KMS-11 (cell line): Measurements from ENCODE around the gene ST7.
"Not testable (repeated sequence)": the region's sequence is repeated elsewhere in the genome, so short reads cannot be mapped to it uniquely, and the experiment has no call there.

Source experiments
- H2AFZ ChIP-seq: fragments of 200-600 bp; sonication (generic); 2 replicates; pipeline ENCODE4 v1.6.1; 2016; ENCODE audit warnings: antibody characterized with exemption, mixed run types, low read depth
- H3K27ac ChIP-seq: fragments of 200-600 bp; sonication (generic); 2 replicates; pipeline ENCODE4 v1.6.1; 2016; ENCODE audit warnings: mild to moderate bottlenecking, mixed run types
- H3K27me3 ChIP-seq: fragments of 200-600 bp; sonication (generic); 2 replicates; pipeline ENCODE4 v1.6.1; 2017; ENCODE audit warnings: mild to moderate bottlenecking, low read depth, mixed run types, moderate library complexity; ENCODE audit not compliant: insufficient read depth
- H3K36me3 ChIP-seq: fragments of 200-600 bp; sonication (generic); 2 replicates; pipeline ENCODE4 v1.6.1; 2017; ENCODE audit warnings: mild to moderate bottlenecking, mixed run types; ENCODE audit not compliant: insufficient read depth
- H3K4me1 ChIP-seq: fragments of 200-600 bp; sonication (generic); 2 replicates; pipeline ENCODE4 v1.6.1; 2016; ENCODE audit warnings: mild to moderate bottlenecking, low read depth, mixed run types; ENCODE audit not compliant: poor library complexity, severe bottlenecking
- H3K4me2 ChIP-seq: fragments of 200-600 bp; sonication (generic); 2 replicates; pipeline ENCODE4 v1.7.0; 2016; ENCODE audit warnings: mild to moderate bottlenecking, mixed run types
- H3K4me3 ChIP-seq: fragments of 200-600 bp; sonication (generic); IDR thresholded peaks from 2 replicates; pipeline ENCODE4 v1.6.1; 2017; ENCODE audit warnings: low read depth, low read length, mixed read lengths; ENCODE audit not compliant: insufficient read depth
- H3K79me2 ChIP-seq: fragments of 200-600 bp; sonication (generic); 2 replicates; pipeline ENCODE4 v1.6.1; 2016; ENCODE audit warnings: low read depth, mixed run types; ENCODE audit not compliant: insufficient read depth
- H3K9ac ChIP-seq: fragments of 200-600 bp; sonication (generic); 2 replicates; pipeline ENCODE4 v1.6.1; 2016; ENCODE audit warnings: mild to moderate bottlenecking, mixed run types
- H4K20me1 ChIP-seq: fragments of 200-600 bp; sonication (generic); 2 replicates; pipeline ENCODE4 v1.6.1; 2016; ENCODE audit warnings: mild to moderate bottlenecking, mixed run types; ENCODE audit not compliant: insufficient read depth
- TF ChIP-seq, protein P1 (sequence below): fragments of 200-600 bp; sonication (generic); conservative IDR thresholded peaks from 2 replicates; pipeline ENCODE4 v1.6.1; 2017; ENCODE audit warnings: low read depth, mild to moderate bottlenecking, antibody characterized with exemption, low read length, moderate library complexity, mixed read lengths

The ST7 gene

GRCh38 chr7:116969371-116969902 is 16.1 kb downstream of the ST7 start:
- Histone ChIP-seq H3K9ac (no peak overlapping the region), H2AFZ (no peak overlapping the region), H3K27ac (peak overlapping the region; percentile 93; the same call in 1 of the 2 replicates), H3K79me2 (peaks cover 25% of the 10 kb centered on the region; the same call in 1 of the 2 replicates), H3K4me1 (peaks cover 57% of the 10 kb centered on the region), H4K20me1 (no peaks in the 10 kb centered on the region), H3K4me2 (peak overlapping the region; percentile 86), H3K36me3 (no peaks in the 10 kb centered on the region), H3K4me3 (no peak overlapping the region), H3K27me3 (no peaks in the 10 kb centered on the region)
- TF ChIP-seq, protein P1, sequence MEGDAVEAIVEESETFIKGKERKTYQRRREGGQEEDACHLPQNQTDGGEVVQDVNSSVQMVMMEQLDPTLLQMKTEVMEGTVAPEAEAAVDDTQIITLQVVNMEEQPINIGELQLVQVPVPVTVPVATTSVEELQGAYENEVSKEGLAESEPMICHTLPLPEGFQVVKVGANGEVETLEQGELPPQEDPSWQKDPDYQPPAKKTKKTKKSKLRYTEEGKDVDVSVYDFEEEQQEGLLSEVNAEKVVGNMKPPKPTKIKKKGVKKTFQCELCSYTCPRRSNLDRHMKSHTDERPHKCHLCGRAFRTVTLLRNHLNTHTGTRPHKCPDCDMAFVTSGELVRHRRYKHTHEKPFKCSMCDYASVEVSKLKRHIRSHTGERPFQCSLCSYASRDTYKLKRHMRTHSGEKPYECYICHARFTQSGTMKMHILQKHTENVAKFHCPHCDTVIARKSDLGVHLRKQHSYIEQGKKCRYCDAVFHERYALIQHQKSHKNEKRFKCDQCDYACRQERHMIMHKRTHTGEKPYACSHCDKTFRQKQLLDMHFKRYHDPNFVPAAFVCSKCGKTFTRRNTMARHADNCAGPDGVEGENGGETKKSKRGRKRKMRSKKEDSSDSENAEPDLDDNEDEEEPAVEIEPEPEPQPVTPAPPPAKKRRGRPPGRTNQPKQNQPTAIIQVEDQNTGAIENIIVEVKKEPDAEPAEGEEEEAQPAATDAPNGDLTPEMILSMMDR, result no peak

DNA sequence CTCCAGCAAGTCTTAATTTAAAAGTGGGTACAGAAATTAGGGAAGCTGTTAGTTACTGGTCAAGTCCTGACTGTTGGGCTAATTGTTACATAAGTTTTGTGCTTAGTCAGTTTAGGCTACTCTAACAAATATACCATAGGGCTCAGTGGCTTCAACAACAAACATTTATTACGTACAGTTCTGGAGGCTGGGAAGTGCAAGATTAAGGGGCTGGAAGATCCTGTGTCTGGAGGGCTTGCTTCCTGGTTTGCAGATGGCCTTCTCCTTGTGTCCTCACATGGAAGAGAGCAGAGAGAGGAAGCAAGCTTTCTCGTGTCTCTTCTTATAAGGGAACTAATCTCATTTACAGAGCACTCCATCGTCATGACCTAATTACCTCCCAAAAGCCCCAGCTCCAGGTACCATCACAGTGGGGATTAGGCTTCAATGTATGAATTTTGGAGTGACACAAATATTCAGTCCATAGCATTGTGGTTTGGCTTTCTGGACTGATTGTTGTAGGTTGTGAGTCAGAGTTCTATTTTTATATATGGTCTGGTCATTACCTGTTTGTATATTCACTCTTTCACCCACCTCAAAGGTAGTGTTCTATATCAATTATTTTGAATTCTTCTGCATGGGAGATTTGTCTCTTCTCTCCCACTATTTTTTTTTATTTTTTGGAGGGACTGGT is 17.1 kb downstream of the ST7 start:
- H3K4me2 ChIP-seq, result peak overlapping the region; percentile 86
- H3K27ac ChIP-seq, result peak overlapping the region; percentile 93
- peak overlapping the region; percentile 46 for H2AFZ ChIP-seq
- no peaks in the 10 kb centered on the region for H4K20me1 ChIP-seq
- H3K79me2 ChIP-seq, result peaks cover 25% of the 10 kb centered on the region; the same call in 1 of the 2 replicates
- TF ChIP-seq, protein P1, result no peak
- H3K27me3 ChIP-seq, result no peaks in the 10 kb centered on the region
- peaks cover 61% of the 10 kb centered on the region for H3K4me1 ChIP-seq
- peak overlapping the region; percentile 77 for H3K9ac ChIP-seq
- H3K36me3 ChIP-seq, result no peaks in the 10 kb centered on the region
- H3K4me3 ChIP-seq, result no peak overlapping the region

DNA sequence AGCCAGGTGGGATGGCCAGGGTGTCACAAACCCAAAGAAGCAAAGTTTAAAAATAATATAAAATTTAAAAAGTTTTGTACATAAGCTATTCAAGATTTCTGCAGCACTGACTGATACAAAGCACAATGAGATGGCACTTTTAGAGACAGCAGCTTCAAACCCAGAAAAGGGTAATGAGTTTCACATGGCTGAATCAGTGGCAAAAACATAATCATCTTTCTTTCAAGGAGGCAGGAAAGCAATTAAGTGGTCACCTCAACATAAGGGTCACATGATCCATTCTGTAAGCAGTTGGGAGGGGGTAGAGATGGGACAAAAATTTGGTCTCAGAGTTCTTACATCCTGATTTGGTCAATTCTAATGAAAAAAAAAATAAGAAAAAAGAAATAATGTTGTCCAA is 17.9 kb downstream of the ST7 start:
- H3K27me3 ChIP-seq, H4K20me1 ChIP-seq, H3K36me3 ChIP-seq, H3K4me3 ChIP-seq: not testable (repeated sequence)
- Histone ChIP-seq H3K27ac (peak overlapping the region; percentile 93), H2AFZ (peak overlapping the region; percentile 46; the same call in 1 of the 2 replicates), H3K9ac (peak overlapping the region; percentile 77), H3K4me2 (peak overlapping the region; percentile 86), H3K79me2 (peaks cover 25% of the 10 kb centered on the region; the same call in 1 of the 2 replicates), H3K4me1 (peaks cover 56% of the 10 kb centered on the region)

- Histone ChIP-seq H3K27ac (peak overlapping the region; percentile 93), H4K20me1 (no peaks in the 10 kb centered on the region), H3K4me3 (no peak overlapping the region), H3K79me2 (peaks cover 25% of the 10 kb centered on the region; the same call in 1 of the 2 replicates), H3K4me1 (peaks cover 50% of the 10 kb centered on the region), H3K36me3 (no peaks in the 10 kb centered on the region), H3K9ac (peak overlapping the region; percentile 77; the same call in 1 of the 2 replicates), H3K4me2 (peak overlapping the region; percentile 86; the same call in 1 of the 2 replicates), H2AFZ (no peak overlapping the region), H3K27me3 (no peaks in the 10 kb centered on the region)
- TF ChIP-seq, protein P1, result no peak
These were observed 18.6 kb downstream of the ST7 start for GRCh38 chr7:116971869-116972268.

DNA sequence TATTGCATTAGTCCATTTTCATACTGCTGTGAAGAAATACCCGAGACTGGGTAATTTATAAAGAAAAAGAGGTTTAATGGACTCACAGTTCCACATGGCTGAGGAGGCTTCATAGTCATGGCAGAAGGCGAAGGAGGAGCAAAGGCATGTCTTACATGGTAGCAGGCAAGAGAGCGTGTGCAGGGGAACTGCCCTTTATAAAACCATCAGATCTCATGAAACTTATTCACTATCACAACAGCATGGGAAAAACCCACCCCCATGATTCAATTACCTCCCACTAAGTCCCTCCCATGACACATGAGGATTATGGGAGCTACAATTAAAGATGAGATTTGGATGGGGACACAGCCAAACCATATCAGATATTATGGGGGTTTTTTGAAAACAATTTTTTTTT is 21.7 kb downstream of the ST7 start:
- H3K4me3 ChIP-seq, H3K79me2 ChIP-seq, H2AFZ ChIP-seq, H3K9ac ChIP-seq, H3K4me2 ChIP-seq, H4K20me1 ChIP-seq, H3K27me3 ChIP-seq, H3K36me3 ChIP-seq, H3K27ac ChIP-seq: not testable (repeated sequence)
- H3K4me1 ChIP-seq, result peaks cover 29% of the 10 kb centered on the region
